ENCODE data around the gene URAD. TPM values are rescaled to one million over a fixed set of nuclear protein-coding genes. Genes with fewer than 3 reads are reported as not detected.
"Not testable (repeated sequence)": the region's sequence is repeated elsewhere in the genome, so short reads cannot be mapped to it uniquely, and the experiment has no call there.

URAD gene
- total RNA-seq, 1 donor from 2014 or later = not detected

DNA sequence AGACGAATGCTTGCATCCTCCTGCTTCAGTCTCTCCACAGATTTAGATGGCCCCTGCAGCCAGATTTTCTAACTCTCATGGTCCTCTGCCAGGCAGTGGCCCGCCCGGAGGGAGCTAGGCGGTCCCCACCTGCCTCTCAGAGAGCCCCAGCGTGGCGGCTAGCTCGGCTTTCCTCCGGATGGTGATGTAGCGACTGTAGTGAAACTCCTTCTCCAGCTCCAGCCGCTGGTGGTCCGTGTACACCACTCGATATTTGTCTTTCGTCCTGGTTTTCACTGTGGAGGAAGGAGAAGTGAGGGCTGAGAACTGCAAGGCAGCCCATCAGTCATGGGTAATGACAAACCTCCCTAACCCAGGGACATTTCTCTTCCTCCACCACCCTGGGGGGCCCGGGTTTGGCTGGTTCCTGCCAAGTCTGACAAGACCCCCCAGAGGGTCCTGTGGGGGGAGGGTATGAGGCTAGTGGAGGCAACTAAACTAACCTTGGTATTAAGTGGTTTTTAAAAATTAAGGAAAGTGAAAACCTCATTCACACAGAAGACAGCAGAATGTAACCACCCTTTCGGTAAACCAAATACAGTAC is 23.7 kb downstream of the URAD start:
- TF ChIP-seq, protein P1, sequence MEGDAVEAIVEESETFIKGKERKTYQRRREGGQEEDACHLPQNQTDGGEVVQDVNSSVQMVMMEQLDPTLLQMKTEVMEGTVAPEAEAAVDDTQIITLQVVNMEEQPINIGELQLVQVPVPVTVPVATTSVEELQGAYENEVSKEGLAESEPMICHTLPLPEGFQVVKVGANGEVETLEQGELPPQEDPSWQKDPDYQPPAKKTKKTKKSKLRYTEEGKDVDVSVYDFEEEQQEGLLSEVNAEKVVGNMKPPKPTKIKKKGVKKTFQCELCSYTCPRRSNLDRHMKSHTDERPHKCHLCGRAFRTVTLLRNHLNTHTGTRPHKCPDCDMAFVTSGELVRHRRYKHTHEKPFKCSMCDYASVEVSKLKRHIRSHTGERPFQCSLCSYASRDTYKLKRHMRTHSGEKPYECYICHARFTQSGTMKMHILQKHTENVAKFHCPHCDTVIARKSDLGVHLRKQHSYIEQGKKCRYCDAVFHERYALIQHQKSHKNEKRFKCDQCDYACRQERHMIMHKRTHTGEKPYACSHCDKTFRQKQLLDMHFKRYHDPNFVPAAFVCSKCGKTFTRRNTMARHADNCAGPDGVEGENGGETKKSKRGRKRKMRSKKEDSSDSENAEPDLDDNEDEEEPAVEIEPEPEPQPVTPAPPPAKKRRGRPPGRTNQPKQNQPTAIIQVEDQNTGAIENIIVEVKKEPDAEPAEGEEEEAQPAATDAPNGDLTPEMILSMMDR (IDR thresholded peaks at IDR 0.05; ENCODE audit: unreplicated experiment) = no peak
- H3K9me3 Mint-ChIP-seq = no peaks in the 10 kb centered on the region
- peaks cover 98% of the 10 kb centered on the region for H3K27me3 Mint-ChIP-seq (ENCODE audit: low read depth)
- H3K27ac Mint-ChIP-seq = no peak overlapping the region
- no peak for DNase-seq (ENCODE audit: low spot score in 2 of 2, unreplicated experiment in 2 of 2)
- H3K4me3 Mint-ChIP-seq = no peak overlapping the region
- H3K4me1 Mint-ChIP-seq = peaks cover 38% of the 10 kb centered on the region
- H3K36me3 Mint-ChIP-seq = no peaks in the 10 kb centered on the region

DNA sequence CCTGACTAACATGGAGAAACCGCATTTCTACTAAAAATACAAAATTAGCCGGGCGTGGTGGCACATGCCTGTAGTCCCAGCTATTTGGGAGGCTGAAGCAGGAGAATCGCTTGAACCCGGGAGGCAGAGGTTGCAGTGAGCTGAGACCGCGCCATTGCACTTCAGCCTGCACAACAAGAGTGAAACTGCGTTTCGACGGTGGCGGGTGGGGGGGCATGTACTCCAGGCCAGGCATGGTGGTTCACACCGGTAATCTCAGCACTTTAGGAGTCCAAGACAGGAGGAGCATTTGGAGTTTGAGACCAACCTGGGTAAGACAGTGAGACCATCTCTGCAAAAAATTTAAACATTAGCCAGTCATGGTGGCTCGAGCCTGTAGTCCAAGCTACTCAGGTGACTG is 24.3 kb downstream of the URAD start:
- not testable (repeated sequence) for DNase-seq (ENCODE audit: low spot score in 2 of 2, unreplicated experiment in 2 of 2); H3K9me3 Mint-ChIP-seq; H3K27ac Mint-ChIP-seq; H3K36me3 Mint-ChIP-seq; H3K4me3 Mint-ChIP-seq
- peaks cover 98% of the 10 kb centered on the region for H3K27me3 Mint-ChIP-seq (ENCODE audit: low read depth)
- H3K4me1 Mint-ChIP-seq = peaks cover 36% of the 10 kb centered on the region

DNA sequence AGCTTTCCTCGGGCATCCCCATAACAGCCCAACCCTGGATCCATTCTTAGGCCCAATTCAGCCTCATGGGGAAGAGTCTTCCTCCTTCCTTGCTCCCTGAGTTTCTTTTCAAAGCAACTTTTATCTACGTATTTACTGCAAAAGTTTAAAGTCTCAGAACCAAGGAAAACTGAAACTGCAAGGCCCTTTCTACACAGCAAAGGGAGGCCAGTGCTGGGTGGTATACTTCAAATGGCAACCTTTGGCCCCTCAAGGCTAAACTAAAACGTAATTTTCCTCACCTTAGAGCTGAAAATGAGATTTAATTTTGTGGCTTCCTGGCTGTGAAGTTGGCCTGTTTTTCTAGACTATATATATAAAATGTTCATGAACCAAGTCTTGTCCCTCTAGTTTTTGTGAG is 25.0 kb downstream of the URAD start:
- H3K4me3 Mint-ChIP-seq = no peak overlapping the region
- H3K36me3 Mint-ChIP-seq = no peaks in the 10 kb centered on the region
- no peak overlapping the region for H3K27ac Mint-ChIP-seq
- H3K27me3 Mint-ChIP-seq (ENCODE audit: low read depth) = peaks cover 97% of the 10 kb centered on the region
- H3K9me3 Mint-ChIP-seq = no peaks in the 10 kb centered on the region
- H3K4me1 Mint-ChIP-seq = peaks cover 34% of the 10 kb centered on the region
- DNase-seq (ENCODE audit: low spot score in 2 of 2, unreplicated experiment in 2 of 2) = no peak
- TF ChIP-seq, protein P1 (IDR thresholded peaks at IDR 0.05; ENCODE audit: unreplicated experiment) = no peak

DNA sequence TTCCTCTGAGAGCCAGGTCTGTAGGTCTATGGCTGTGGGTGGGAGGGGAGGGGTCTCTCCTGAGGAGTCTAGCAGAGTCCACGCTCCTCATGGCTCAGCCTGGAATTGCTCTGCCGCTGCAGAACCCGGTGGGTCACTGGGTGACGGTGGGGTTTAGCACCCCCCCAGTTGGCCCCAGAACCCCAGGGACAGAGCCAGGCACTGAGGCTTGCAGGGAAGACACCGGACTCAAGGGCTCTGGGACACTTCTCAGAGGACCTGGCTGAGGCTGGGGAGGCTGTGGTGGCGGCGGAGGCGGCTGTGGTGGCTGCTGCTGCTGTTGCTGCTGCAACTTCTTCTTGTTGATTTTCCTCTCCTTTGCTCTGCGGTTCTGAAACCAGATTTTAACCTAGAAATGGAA is 25.5 kb downstream of the URAD start:
- no peaks in the 10 kb centered on the region for H3K36me3 Mint-ChIP-seq
- peaks cover 33% of the 10 kb centered on the region for H3K4me1 Mint-ChIP-seq
- H3K4me3 Mint-ChIP-seq = no peak overlapping the region
- DNase-seq (ENCODE audit: low spot score in 2 of 2, unreplicated experiment in 2 of 2) = no peak
- H3K27ac Mint-ChIP-seq = no peak overlapping the region
- peaks cover 97% of the 10 kb centered on the region for H3K27me3 Mint-ChIP-seq (ENCODE audit: low read depth)
- H3K9me3 Mint-ChIP-seq = no peaks in the 10 kb centered on the region
- TF ChIP-seq, protein P1 (IDR thresholded peaks at IDR 0.05; ENCODE audit: unreplicated experiment) = no peak

DNA sequence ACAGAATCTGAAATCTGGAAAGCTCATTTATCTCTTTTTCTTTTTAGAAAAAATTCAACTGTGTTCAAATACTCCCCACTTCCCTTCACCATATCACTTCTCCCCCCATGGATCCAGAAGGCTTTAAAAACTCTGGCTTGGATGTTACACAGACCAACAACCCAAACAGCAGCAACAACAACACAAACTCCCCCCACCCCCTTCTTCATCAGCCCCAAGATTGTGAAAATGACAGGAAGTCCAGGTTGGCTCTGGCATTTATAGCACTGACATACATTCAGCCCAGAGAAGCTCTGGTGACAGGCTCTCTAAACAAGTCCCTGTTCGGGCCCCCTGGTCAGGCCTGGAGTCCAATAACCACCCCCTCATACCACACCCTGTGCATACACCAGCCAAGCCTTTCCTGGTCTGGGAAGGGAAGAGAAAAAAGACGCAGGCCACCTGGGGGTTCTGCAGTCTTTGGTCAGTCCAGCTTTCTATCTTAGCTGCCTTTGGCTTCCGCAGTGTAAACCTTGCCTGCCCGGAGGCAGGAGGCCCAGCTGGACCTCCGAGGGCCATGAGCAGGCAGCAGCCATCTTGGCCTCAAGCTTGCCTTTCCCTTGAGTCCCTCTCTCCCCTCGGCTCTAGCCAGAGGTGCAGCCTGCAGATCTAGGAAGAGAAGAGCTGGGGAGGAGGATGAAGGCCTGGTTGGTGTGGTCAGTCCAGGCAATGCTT is 26.2 kb downstream of the URAD start:
- Mint-ChIP-seq H3K4me3 (no peak overlapping the region), H3K4me1 (peaks cover 27% of the 10 kb centered on the region), H3K9me3 (no peaks in the 10 kb centered on the region), H3K27me3 (ENCODE audit: low read depth) (peaks cover 94% of the 10 kb centered on the region), H3K36me3 (no peaks in the 10 kb centered on the region), H3K27ac (no peak overlapping the region)
- no peak for DNase-seq (ENCODE audit: low spot score in 2 of 2, unreplicated experiment in 2 of 2)
- TF ChIP-seq, protein P1 (IDR thresholded peaks at IDR 0.05; ENCODE audit: unreplicated experiment) = no peak

DNA sequence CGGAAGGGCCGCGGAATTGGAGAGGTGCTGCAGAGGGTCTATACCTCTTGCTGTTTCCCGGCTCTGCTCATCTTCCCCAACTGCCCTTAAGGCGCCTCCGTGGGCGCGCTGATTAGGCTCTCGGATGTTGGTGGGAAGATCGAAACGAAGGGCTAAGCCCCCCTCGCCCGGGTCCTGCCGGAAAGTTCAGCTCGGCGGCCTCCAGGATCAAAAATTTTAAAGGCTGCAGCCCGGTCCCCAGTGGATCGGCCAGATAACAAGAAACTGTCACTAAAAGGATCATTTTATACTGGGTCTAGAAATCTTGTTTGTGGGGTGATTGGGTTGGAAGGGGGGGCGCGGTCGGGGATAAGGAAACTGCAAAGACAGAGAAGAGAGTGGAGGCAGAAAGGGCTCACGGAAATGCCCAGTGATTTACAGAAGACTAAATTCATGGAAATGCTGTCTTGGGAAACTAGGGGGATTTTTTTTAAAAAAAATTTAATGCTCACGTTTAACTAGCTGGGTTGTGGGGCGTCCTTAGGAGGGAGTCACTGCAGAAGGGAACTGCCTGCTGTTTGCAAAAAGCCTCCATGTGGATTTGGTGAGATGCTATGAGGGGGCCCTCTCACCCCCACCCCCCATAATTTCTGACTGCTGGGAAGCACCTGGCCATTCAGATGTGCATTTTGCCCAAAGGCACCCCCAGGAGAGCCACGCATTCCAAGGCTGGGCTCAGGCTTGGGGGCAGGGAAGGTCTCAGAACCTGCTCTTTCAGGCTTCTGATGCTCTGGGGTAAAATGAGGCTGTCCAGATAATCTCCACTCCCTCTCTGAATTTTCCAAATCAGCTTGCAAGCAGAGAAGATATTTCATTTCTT is 27.0 kb downstream of the URAD start:
- no peaks in the 10 kb centered on the region for H3K9me3 Mint-ChIP-seq
- no peak for DNase-seq (ENCODE audit: low spot score in 2 of 2, unreplicated experiment in 2 of 2)

More for the DNA sequence above, 27.0 kb downstream of the URAD start:
- TF ChIP-seq, protein P1 (IDR thresholded peaks at IDR 0.05; ENCODE audit: unreplicated experiment) = no peak
- Mint-ChIP-seq H3K4me1 (peaks cover 27% of the 10 kb centered on the region), H3K4me3 (peak overlapping the region; percentile 17), H3K27ac (no peak overlapping the region), H3K36me3 (no peaks in the 10 kb centered on the region), H3K27me3 (ENCODE audit: low read depth) (peaks cover 92% of the 10 kb centered on the region)

Measured in mesothelial cell of epicardium (in vitro differentiated cells).